Spleen (tissue), 11 donors: Measurements from ENCODE around the gene OTUD1. TPM values are rescaled to one million over a fixed set of nuclear protein-coding genes. Genes with fewer than 3 reads are reported as not detected.

Experiments
- DNase-seq: peaks from one replicate; pipeline ENCODE4 v3.0.0-alpha.2; 2020
- H3K27ac ChIP-seq, 8 donors: fragments of 200-600 bp; sonication (generic) in 7 of 8; 1 replicate in 4 of 8; 2 replicates in 4 of 8; pipeline versions ENCODE4 v1.5.0 to v1.8.0; 2016 to 2021; ENCODE audit warnings: inconsistent platforms in 4 of 8, mild to moderate bottlenecking in 4 of 8, moderate library complexity in 1 of 8
- H3K27me3 ChIP-seq, 7 donors: fragments of 200-600 bp; sonication (generic) in 6 of 7; replicated peaks in 1 of 7; 1 replicate in 4 of 7; 2 replicates in 3 of 7; pipeline versions ENCODE4 v1.5.0 to v1.8.0; 2016 to 2021; ENCODE audit warnings: inconsistent platforms in 3 of 7, mild to moderate bottlenecking in 1 of 7
- H3K36me3 ChIP-seq, 6 donors: fragments of 200-600 bp; sonication (generic) in 5 of 6; 1 replicate in 4 of 6; 2 replicates in 2 of 6; pipeline versions ENCODE4 v1.5.0 to v1.8.0; 2016 to 2021; ENCODE audit warnings: inconsistent platforms in 2 of 6
- H3K4me1 ChIP-seq, 6 donors: fragments of 200-600 bp; sonication (generic) in 5 of 6; 1 replicate in 3 of 6; 2 replicates in 3 of 6; pipeline versions ENCODE4 v1.5.0 to v1.8.0; 2016 to 2021; ENCODE audit warnings: inconsistent platforms in 3 of 6
- H3K4me3 ChIP-seq, 8 donors: fragments of 200-600 bp; sonication (generic) in 7 of 8; 1 replicate in 4 of 8; 2 replicates in 4 of 8; pipeline versions ENCODE4 v1.5.0 to v1.8.0; 2016 to 2021; ENCODE audit warnings: inconsistent platforms in 4 of 8, mild to moderate bottlenecking in 4 of 8, moderate library complexity in 2 of 8
- H3K9me3 ChIP-seq, 8 donors: fragments of 200-600 bp; sonication (generic) in 7 of 8; 1 replicate in 4 of 8; 2 replicates in 4 of 8; pipeline versions ENCODE4 v1.5.0 to v1.8.0; 2016 to 2021; ENCODE audit warnings: inconsistent platforms in 4 of 8
- POLR2A ChIP-seq, 3 donors: fragments of 450-650 bp; IDR thresholded peaks; one replicate each; pipeline ENCODE4 v1.5.1; 2017; ENCODE audit warnings: antibody characterized with exemption in 3 of 3, mild to moderate bottlenecking in 1 of 3
- POLR2AphosphoS5 ChIP-seq, 3 donors: sonication (generic); formaldehyde crosslinking; IDR thresholded peaks; one replicate each; pipeline ENCODE4 v1.5.1; 2017; ENCODE audit warnings: antibody characterized with exemption in 3 of 3
- WGBS, 5 donors: extraction: QIAGEN DNeasy Blood & Tissue Kit in 3 of 5; methylation state at CpG; one replicate each; pipeline versions ENCODE4 v1.1.5 to v1.1.7; 2013 to 2018; 5-methylcytosine and 5-hydroxymethylcytosine counted together
- intact Hi-C: fragments of 100-400 bp; cut with DNase I; formaldehyde crosslinking; loops from one replicate; pipeline ENCODE4 v1.15.0; 2023; ENCODE audit warnings: low total_unique reads
- polyA plus RNA-seq, 3 donors: library from polyadenylated mRNA; stranded (reverse); fragments of 200-250 nt; gene quantifications; one replicate each; pipeline ENCODE4 v1.2.1, GENCODE V29; 2013
- total RNA-seq, 7 donors: library from RNA; depleted of rRNA in 3 of 7; stranded (reverse); fragments of >200 nt in 3 of 7; fragmentation: NEBNext Ultra II Directional in 4 of 7; extraction: Animal tissue kit (Norgen Biotek cat#: 25700) in 4 of 7; gene quantifications; one replicate each; pipeline versions ENCODE4 v1.1.0 to v1.2.1, GENCODE V29; 2016 to 2021
- TF ChIP-seq, protein P1 (sequence below), 11 experiments: fragments of 200-600 bp in 7 of 11; fragments of 450-650 bp in 4 of 11; sonication (generic) in 4 of 11; IDR thresholded peaks in 8 of 11; conservative IDR thresholded peaks in 3 of 11; 1 replicate in 7 of 11; 2 replicates in 4 of 11; pipeline versions ENCODE4 v1.4.0 to v1.8.0; 2016 to 2021; ENCODE audit warnings: antibody characterized with exemption in 11 of 11, inconsistent platforms in 4 of 11, mild to moderate bottlenecking in 1 of 11
- donor health status: healthy with polysubstance abuse.
- donor health status: DM: no; HTN: no; CAD: no; lungs with moderate emphysema.
- donor health status: DM: no; HTN: no; CAD: no.
- donor health status: Bipolar disorder and iron deficiency.
- donor health status: healthy.
- donor health status: DM: no; HTN: no; CAD: no.
- donor health status: DM: yes; HTN: yes; CAD: no.

The OTUD1 gene
- total and polyA plus RNA-seq, 10 donors: 11.7 to 34.4 (median 27.2) TPM

DNA sequence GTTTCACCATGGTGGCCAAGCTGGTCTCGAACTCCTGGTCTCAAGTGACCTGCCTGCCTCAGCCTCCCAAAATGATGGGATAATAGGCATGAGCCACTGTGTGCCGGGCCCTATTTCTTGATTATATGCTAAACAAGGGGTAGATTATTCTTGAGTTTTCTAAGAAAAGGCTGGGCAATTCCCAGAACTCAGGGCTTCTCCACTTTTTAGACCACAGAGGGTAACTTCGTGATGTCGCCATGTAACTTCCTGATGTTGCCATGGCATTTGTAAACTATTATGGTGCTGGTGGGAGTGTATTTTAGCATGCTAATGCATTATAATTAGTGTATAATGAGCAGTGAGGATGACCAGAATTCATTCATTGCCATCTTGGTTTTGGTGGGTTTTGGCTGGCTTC, 35.8 kb downstream of the OTUD1 start:
- intact Hi-C loops: no loop called here
- Histone ChIP-seq H3K36me3 (no peaks in the 10 kb centered on the region), H3K4me3 (no peak overlapping the region), H3K27ac (no peak overlapping the region), H3K27me3 (no peaks in the 10 kb centered on the region), H3K4me1 (no peaks in the 10 kb centered on the region), H3K9me3 (no peaks in the 10 kb centered on the region)
- DNase-seq: no peak
- TF ChIP-seq, protein P1, sequence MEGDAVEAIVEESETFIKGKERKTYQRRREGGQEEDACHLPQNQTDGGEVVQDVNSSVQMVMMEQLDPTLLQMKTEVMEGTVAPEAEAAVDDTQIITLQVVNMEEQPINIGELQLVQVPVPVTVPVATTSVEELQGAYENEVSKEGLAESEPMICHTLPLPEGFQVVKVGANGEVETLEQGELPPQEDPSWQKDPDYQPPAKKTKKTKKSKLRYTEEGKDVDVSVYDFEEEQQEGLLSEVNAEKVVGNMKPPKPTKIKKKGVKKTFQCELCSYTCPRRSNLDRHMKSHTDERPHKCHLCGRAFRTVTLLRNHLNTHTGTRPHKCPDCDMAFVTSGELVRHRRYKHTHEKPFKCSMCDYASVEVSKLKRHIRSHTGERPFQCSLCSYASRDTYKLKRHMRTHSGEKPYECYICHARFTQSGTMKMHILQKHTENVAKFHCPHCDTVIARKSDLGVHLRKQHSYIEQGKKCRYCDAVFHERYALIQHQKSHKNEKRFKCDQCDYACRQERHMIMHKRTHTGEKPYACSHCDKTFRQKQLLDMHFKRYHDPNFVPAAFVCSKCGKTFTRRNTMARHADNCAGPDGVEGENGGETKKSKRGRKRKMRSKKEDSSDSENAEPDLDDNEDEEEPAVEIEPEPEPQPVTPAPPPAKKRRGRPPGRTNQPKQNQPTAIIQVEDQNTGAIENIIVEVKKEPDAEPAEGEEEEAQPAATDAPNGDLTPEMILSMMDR (IDR thresholded peaks at IDR 0.05 in 8 of 11, conservative IDR thresholded peaks at IDR 0.05 in 3 of 11): no peak
- TF ChIP-seq POLR2A (IDR thresholded peaks at IDR 0.05): no peak
- TF ChIP-seq POLR2AphosphoS5 (IDR thresholded peaks at IDR 0.05): no peak
- WGBS, 5 donors: 72 to 88% (median 78%) methylated on average over 4 of the region's 4 CpGs

DNA sequence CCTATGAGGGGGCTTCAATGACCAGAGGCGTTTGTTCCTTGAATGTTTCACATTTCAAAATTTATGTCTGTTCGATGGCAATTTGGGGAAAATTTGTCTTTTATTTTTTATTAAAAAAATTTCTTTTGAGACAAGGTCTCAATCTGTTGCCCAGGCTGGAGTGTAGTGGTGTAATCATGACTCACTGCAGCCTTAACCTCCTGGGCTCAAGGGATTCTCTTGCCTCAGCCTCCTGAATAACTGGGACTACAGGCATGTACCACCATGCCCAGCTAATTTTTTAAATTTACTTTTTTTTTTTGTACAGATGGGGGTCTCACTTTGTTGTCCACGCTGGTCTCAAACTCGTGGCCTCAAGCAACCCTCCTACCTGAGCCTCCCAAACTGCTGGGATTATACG, 39.7 kb downstream of the OTUD1 start:
- no peak for DNase-seq
- Histone ChIP-seq H3K36me3 (no peaks in the 10 kb centered on the region), H3K4me3 (no peak overlapping the region), H3K27ac (no peak overlapping the region), H3K9me3 (no peaks in the 10 kb centered on the region), H3K4me1 (no peaks in the 10 kb centered on the region), H3K27me3 (no peaks in the 10 kb centered on the region)
- intact Hi-C loops: no loop called here
- TF ChIP-seq POLR2A (IDR thresholded peaks at IDR 0.05): no peak
- TF ChIP-seq POLR2AphosphoS5 (IDR thresholded peaks at IDR 0.05): no peak
- TF ChIP-seq, protein P1 (IDR thresholded peaks at IDR 0.05 in 8 of 11, conservative IDR thresholded peaks at IDR 0.05 in 3 of 11): no peak
- 86 to 94% (median 91%) methylated on average over 5 of the region's 5 CpGs for WGBS, 5 donors

DNA sequence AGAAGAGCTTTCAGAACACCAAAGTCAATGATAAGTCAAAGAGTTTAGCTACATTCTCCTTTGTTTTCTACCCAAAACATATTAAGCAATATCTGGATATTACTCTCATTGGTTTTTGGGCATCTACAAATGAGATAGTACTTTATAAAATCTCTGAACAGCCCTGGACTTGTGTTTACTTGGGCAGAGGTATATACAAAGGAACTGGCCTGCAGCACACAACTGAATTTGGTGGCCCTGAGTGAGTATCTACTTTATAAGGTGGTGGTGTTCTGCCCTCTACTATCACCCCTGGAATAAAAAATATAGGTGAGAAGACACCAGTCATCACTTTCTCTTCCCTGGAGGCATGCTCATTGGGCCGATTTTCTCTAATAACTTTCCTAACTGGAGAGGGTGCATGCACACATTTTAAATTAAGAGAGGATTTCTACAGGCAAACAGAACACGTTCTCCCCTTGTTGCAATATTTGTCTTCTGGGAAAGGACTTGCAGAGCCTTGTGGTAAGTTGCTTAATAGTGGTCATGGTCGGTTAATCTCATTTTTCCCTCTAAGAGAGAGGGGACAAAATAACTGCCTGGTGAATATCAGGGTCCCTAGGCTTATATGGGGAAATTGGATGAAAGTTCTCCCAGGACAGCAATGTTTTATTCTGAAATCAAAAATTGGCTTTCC, 41.1 kb downstream of the OTUD1 start:
- H3K27me3 ChIP-seq: no peaks in the 10 kb centered on the region
- H3K9me3 ChIP-seq: no peaks in the 10 kb centered on the region
- 48 to 70% (median 59%) methylated on average over 3 of the region's 3 CpGs for WGBS, 5 donors
- no peaks in the 10 kb centered on the region for H3K4me1 ChIP-seq
- intact Hi-C loops: no loop called here
- H3K27ac ChIP-seq: no peak overlapping the region
- DNase-seq: no peak
- no peaks in the 10 kb centered on the region for H3K36me3 ChIP-seq
- no peak for TF ChIP-seq POLR2AphosphoS5 (IDR thresholded peaks at IDR 0.05)
- TF ChIP-seq, protein P1 (IDR thresholded peaks at IDR 0.05 in 8 of 11, conservative IDR thresholded peaks at IDR 0.05 in 3 of 11): no peak
- no peak for TF ChIP-seq POLR2A (IDR thresholded peaks at IDR 0.05)
- H3K4me3 ChIP-seq: no peak overlapping the region

DNA sequence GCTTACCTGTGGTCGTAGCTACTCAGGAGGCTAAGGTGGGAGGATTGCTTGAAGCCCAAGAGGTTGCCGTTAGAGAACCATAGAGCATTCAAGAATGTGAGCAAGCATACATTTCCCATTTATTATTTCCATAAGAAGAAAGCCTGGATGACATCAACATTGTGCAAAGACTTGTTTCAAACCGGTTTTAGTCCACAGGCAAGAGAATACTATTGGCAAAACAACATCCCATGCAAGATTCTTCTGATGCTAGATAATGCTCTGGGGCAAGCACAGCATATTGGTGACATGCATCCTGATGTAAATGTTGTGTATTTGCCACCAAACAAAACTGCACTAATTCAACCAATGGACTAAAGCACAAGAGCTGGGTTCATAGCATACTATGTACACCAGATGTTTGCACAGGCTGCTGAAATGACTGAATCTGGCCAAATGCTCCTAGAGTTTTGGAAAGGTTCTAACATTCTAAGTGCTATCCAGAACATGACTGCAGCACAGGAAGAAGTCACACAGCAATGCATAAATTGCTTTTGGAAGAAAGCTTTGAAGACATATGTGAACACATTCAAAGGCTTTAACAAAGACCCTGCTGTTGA, 42.6 kb downstream of the OTUD1 start:
- 66 to 91% (median 75%) methylated on average over 3 of the region's 3 CpGs for WGBS, 5 donors
- Histone ChIP-seq H3K27me3 (no peaks in the 10 kb centered on the region), H3K36me3 (no peaks in the 10 kb centered on the region), H3K9me3 (no peaks in the 10 kb centered on the region), H3K27ac (no peak overlapping the region), H3K4me3 (no peak overlapping the region), H3K4me1 (no peaks in the 10 kb centered on the region)
- TF ChIP-seq POLR2A (IDR thresholded peaks at IDR 0.05) (no peak), POLR2AphosphoS5 (IDR thresholded peaks at IDR 0.05) (no peak)
- TF ChIP-seq, protein P1 (IDR thresholded peaks at IDR 0.05 in 8 of 11, conservative IDR thresholded peaks at IDR 0.05 in 3 of 11): no peak
- DNase-seq: no peak
- intact Hi-C loops: no loop called here
